Cardiac muscle cell (in vitro differentiated cells and primary cell): Measurements from ENCODE around the gene GNAS. TPM values are rescaled to one million over a fixed set of nuclear protein-coding genes. Genes with fewer than 3 reads are reported as not detected.

Experiments
- DNase-seq, 2 donors: peaks; one replicate each; pipeline versions ENCODE4 v3.0.0 to v3.0.0-alpha.2; 2010 to 2017; ENCODE audit warnings: low read depth in 1 of 2, low spot score in 1 of 2
- H3K27ac ChIP-seq: fragments of 200-600 bp; sonication (generic); 2 replicates; pipeline ENCODE4 v1.5.1; 2016
- H3K27me3 ChIP-seq: fragments of 200-600 bp; sonication (generic); 2 replicates; pipeline ENCODE4 v1.6.0; 2016; ENCODE audit warnings: control low read depth
- H3K36me3 ChIP-seq: fragments of 200-600 bp; sonication (generic); 2 replicates; pipeline ENCODE4 v1.5.1; 2016; ENCODE audit warnings: control low read depth
- H3K4me1 ChIP-seq: fragments of 200-600 bp; sonication (generic); 2 replicates; pipeline ENCODE4 v1.8.1; 2017; ENCODE audit warnings: low read depth, mild to moderate bottlenecking, mixed run types
- H3K4me3 ChIP-seq: fragments of 200-600 bp; sonication (generic); 2 replicates; pipeline ENCODE4 v1.5.1; 2016; ENCODE audit warnings: mild to moderate bottlenecking
- H3K9me3 ChIP-seq: fragments of 200-600 bp; sonication (generic); 2 replicates; pipeline ENCODE4 v1.5.1; 2017; ENCODE audit warnings: low read depth, mild to moderate bottlenecking, control low read depth
- polyA plus RNA-seq: library from polyadenylated mRNA; unstranded; fragments of >200 nt; fragmentation: Nextera tagmentation; extraction: Ambion mirVana; gene quantifications from 2 replicates; pipeline ENCODE4 v1.2.1, GENCODE V29; 2016
- total RNA-seq: library from RNA; depleted of rRNA; stranded (reverse); fragments of >200 nt; gene quantifications from 2 replicates; pipeline ENCODE4 v1.2.3, GENCODE V29; 2016
- TF ChIP-seq, protein P1 (sequence below): IDR thresholded peaks from 2 replicates; pipeline ENCODE4 v1.5.1; 2012; ENCODE audit warnings: low read depth, mild to moderate bottlenecking, low read length

The GNAS gene
- total and polyA plus RNA-seq, 2 experiments from 2014 or later: 1,319 to 2,744 TPM

DNA sequence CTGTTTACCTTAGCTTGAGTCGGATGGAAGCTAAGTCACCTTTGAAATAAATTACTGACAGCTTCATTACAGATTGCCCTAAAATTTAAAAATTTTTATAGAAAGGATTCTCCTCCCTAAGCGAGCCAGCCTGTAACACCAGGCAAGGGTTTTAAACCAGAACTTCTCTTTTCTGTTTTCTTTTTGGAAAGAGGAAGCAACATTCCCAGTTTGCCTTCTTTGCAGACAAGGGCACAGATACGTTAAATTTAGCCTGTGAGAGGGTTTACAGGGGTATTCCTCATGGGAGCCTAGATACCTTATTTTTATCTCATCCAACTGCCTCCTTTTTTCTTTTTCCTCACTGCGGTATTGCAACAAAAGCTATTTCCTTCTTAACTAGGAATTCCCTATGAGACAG, 45.0 kb downstream of the GNAS start:
- H3K36me3 ChIP-seq: peaks cover 2% of the 10 kb centered on the region
- peak overlapping the region; percentile 67 for H3K27ac ChIP-seq
- H3K4me3 ChIP-seq: no peak overlapping the region

DNA sequence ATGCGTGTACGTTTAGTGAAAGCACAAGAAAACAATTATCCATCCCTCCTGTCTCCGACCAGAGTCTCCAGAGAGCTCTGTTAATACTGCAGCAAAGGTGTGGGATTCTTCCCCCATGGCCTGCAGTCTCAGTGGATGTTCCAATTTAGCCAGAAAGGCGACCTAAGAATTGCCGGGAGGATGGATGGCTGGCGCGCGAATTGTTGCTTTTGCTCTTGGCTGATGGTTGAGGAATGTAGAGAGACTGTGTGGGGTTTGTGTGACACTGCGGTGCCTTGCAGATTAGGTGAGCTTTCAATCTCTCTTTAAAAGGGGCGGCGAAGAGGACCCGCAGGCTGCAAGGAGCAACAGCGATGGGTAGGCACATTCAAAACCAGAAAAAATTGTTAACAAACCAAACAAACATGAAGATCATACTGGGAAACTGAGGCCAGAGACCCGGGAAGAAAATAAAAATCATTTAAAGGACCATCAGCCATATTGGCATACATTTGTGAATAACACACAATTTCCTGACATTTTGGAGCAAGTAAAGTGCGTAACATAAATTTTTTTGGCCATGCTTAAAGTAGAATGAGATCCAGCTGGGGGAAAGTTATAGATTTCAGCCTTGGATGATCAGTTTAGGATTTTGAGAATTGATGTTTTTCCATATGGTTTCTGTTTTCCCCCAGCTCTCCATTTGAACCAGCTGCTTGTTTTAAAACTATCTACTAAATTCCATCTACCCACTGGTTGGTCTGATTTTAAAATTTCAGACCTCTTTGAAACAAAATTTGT, 46.3 kb downstream of the GNAS start:
- H3K36me3 ChIP-seq: peaks cover 5% of the 10 kb centered on the region
- H3K27me3 ChIP-seq: no peaks in the 10 kb centered on the region
- TF ChIP-seq, protein P1, sequence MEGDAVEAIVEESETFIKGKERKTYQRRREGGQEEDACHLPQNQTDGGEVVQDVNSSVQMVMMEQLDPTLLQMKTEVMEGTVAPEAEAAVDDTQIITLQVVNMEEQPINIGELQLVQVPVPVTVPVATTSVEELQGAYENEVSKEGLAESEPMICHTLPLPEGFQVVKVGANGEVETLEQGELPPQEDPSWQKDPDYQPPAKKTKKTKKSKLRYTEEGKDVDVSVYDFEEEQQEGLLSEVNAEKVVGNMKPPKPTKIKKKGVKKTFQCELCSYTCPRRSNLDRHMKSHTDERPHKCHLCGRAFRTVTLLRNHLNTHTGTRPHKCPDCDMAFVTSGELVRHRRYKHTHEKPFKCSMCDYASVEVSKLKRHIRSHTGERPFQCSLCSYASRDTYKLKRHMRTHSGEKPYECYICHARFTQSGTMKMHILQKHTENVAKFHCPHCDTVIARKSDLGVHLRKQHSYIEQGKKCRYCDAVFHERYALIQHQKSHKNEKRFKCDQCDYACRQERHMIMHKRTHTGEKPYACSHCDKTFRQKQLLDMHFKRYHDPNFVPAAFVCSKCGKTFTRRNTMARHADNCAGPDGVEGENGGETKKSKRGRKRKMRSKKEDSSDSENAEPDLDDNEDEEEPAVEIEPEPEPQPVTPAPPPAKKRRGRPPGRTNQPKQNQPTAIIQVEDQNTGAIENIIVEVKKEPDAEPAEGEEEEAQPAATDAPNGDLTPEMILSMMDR: no peak
- no peak for DNase-seq
- no peaks in the 10 kb centered on the region for H3K9me3 ChIP-seq
- H3K4me3 ChIP-seq: no peak overlapping the region
- H3K4me1 ChIP-seq: peaks cover 85% of the 10 kb centered on the region
- peak overlapping the region; percentile 67 for H3K27ac ChIP-seq

More for the DNA sequence above, 45.0 kb downstream of the GNAS start:
- no peak for DNase-seq
- Histone ChIP-seq H3K4me1 (peaks cover 87% of the 10 kb centered on the region), H3K27me3 (no peaks in the 10 kb centered on the region), H3K9me3 (no peaks in the 10 kb centered on the region)
- TF ChIP-seq, protein P1: no peak

DNA sequence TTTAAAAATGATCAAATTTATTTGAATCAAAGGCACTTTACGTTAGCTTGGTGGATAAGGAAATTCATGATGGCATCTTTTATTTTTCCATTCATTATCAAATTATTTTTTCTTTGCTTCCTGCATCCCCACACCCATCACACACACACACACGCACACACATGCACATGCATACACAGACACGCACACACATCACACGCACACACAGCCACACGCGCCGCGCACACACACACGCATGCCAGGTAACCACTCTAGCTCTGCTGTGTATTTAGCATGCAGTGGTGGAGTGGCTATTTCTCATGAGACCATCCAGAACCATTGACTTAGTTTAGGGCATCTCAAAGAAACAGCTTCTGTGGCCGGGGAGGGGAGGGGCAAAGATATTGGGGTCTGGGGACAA, 47.0 kb downstream of the GNAS start:
- Histone ChIP-seq H3K4me1 (peaks cover 78% of the 10 kb centered on the region), H3K27me3 (no peaks in the 10 kb centered on the region), H3K27ac (peak overlapping the region; percentile 58), H3K4me3 (no peak overlapping the region), H3K9me3 (no peaks in the 10 kb centered on the region), H3K36me3 (peaks cover 12% of the 10 kb centered on the region)
- no peak for DNase-seq
- TF ChIP-seq, protein P1: no peak

DNA sequence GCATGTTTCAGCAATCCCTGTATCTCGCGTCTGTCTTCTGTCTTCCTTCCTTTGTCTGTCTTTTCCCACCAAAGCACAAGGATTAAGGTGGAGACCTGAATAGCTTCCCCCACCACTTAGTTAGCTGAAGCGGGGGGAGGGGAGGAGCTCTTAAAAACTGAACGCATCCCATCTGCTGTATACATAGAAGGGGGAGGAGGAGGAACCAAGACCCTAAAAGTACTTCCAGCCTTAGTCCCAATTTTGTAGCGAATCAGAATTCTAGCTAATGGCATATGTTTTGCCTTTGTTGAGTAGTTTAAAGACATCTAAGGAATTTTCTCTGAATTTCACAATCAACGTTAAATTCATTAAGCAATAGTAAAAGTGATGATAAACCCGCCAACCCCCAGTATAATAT, 47.9 kb downstream of the GNAS start:
- peaks cover 21% of the 10 kb centered on the region for H3K36me3 ChIP-seq
- H3K27me3 ChIP-seq: no peaks in the 10 kb centered on the region
- no peak overlapping the region for H3K4me3 ChIP-seq
- TF ChIP-seq, protein P1: no peak
- H3K27ac ChIP-seq: peak overlapping the region; percentile 58
- no peaks in the 10 kb centered on the region for H3K9me3 ChIP-seq
- DNase-seq: peak in 1 of 2 donors; percentile 51
- peaks cover 69% of the 10 kb centered on the region for H3K4me1 ChIP-seq

DNA sequence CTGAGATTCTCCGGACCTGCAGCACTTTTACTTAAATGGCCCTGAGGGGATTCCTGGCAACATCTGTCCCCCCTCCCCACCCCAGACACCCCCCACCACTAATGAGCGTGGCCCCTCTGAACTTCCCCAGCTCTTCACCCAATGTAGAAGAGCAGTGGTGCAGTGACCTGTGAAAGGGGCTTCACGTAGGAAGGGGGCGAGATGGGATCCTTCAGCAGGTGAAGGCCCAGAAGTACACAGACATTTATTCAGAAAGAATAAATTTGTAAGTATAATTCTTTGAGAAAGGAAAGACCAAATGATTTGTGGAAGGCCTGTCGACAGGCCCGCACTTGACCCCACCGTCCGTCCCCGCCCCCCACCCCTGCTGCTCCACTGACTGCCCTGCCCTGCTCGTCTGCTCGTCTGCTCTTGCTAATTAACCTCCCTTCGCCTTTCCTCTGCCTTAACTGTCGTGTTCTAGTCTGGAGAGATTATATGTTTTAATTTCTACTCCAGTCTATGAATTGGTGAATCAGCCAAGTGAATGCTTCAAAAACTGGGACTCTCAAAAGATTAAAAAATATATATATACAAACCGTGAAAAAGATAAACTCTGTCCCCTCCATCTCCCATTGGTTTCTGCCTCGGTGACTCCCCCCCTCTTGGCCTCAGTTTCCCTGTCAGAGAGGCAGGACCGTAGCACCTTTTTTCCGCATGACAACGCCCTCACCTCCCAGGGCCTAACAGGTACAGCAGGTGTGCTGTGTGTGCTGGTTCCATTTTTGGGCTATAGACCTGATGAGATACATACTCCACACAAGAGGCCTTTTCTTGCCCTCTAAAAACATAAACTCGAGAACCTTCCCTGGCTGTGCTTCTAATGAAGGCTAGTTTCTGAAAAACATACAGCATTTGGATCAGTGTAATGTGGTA, 49.2 kb downstream of the GNAS start:
- H3K4me3 ChIP-seq: no peak overlapping the region
- H3K36me3 ChIP-seq: peaks cover 34% of the 10 kb centered on the region
- TF ChIP-seq, protein P1: no peak
- peaks cover 59% of the 10 kb centered on the region for H3K4me1 ChIP-seq
- no peak for DNase-seq
- H3K9me3 ChIP-seq: no peaks in the 10 kb centered on the region
- no peaks in the 10 kb centered on the region for H3K27me3 ChIP-seq
- H3K27ac ChIP-seq: peak overlapping the region; percentile 58
